Measurements from ENCODE around the gene BICC1.

Gene BICC1

DNA sequence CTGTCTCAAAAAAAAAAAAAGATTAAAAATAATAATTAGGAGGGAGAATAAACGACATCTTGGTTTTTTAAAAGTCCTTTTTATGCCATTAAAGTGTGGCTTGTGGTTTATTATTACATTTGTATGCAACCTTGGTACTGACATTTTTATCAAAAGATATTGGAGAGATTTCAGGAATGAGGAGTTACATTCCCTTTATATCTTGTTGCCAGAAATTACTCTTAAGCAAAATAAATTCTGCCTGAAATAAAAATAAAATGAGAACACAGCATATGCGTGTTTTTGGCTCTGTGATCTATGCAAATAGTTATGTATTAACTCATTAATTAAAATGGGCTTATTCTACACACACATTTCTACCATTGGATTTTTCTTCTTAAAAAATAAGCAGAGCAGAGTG is 202.4 kb downstream of the BICC1 start:
- no peak for DNase-seq

DNA sequence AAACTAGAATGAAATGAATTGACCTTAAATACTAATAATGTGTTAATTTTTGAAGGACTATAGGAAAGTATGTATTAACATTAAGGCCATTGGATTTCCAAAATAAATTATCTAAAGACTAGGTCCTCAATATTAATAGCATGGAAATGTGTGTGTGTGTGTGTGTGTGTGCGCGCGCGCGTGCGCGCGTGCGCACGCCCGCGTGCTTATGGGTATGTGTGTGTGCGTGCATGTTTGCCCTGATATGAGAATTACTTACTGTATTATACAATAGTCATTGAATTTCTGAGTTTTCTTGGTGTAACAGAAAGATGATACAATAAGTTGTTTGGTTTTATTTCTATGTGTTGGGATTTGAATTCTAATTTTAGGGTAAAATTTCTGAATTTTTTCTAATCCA is 205.9 kb downstream of the BICC1 start:
- DNase-seq: no peak

DNA sequence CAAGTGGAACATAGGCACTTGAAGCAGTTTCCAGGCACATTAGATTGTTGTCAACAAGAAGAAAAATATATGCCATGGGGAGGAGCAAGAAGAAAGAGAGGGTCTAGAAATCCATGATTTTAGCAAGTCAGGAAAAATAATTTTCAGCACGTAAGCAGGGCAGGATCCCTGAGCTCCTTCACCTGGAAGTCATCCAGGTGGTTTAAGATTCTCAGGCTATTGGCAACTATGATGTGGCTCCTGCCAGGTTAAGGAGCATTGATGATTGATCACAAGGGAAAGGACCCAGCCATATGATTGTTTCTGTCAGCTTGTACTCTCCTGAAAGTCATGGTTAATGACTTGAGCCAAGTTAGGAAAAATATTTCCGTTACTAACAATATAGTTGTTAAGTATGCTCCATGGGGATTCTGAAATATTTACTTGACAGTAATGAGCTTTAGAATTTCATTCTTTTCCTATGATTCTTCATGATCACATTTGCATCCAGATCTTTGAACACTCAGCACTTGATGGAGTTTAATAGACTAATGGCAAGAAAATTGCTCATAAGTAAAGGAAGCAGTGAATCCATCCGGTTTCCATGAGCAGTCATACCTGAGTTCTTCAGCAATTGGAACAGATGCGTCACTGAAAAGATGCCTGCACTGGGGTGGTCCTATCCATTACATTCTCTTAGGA is 209.1 kb downstream of the BICC1 start:
- DNase-seq: no peak

DNA sequence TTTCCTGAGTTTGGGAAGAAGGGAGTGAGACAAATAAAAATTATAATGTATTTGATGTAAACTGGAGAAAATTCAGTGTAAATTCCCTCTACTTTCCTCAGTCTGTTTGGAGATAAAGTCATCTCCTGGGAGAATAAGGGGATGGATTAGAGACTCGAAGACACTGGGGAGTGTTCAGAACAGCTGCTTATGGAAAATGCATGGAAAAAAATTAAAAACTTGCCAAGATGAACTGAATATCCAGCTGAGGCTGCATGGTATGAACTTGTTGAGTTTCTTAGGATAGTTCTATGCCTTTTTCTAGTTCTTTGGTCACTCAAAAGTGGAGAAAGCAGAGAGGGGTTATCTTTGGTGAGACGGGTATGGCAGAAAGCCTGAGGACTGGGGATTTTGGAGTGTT is 210.5 kb downstream of the BICC1 start:
- DNase-seq: no peak

DNA sequence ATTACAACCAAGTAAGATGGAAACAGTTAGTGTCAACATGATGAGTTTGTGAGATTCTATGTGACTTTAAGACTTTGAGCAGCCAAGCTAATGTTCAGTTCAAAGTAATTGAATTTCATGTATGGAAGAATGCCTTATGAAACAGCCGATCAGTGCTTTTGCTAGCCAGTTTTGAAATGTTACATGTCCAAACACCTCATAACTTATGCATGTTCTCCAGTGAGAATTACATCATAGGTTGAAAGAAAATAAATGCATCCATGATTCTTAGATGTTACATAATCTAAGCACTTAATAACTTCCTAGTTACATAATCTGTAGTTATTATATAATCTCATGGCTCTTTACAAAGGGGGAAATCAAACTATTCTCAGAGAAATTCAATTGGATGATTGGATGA is 211.3 kb downstream of the BICC1 start:
- no peak for DNase-seq

DNA sequence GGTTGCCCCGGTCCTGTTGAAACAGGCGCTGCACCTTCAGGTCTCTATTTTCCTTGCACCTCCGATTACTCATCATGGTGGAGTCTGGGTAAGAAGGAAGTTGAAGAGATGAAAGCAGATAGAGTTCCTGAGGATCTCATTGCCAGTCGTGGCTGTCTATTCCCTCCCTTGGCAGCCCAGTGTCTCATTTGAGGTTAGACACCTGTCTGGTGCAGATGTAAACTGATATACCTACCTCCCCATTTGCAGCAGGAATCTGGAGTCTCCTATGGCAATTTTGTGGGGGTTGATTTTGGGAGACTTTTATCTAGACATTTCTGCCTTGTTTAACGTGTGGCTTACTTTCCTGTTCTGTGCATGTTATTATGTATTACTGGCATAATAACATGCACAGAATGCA is 212.1 kb downstream of the BICC1 start:
- DNase-seq: no peak

DNA sequence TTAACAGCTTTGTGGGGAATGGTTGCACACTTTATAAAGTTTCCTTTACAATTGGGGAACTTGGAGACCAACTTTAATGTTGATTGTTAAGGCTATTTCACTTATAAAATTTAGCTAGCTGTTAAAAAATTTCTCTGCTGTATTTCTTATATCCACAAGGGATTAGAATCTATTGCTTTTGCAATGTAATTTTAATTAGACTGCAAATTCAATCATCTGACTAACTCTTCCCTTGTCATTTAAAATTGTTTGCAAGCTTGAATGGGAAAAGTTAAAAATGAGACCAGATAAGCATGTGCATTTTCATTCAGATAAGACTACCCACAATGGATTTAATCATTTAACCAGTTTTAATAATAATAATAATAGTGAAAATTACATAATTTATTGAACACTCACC is 213.2 kb downstream of the BICC1 start:
- DNase-seq: no peak

DNA sequence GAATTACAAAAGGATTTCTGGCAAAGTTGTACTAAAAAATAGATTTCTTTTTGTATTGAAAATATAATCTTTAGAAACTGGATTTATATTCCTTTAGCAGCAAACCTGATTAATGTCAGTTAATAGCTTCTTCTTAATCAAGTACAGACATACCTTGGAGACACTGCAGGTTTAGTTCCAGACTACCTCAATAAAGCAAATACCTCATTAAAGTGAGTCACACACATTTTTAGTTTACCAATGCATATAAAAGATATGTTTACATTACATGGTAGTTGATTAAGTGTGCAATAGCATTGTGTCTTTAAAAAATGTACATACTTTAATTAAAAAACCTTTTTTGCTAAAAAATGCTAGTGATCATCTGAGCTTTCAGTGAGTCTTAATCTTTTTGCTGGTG is 215.0 kb downstream of the BICC1 start:
- DNase-seq: no peak

DNA sequence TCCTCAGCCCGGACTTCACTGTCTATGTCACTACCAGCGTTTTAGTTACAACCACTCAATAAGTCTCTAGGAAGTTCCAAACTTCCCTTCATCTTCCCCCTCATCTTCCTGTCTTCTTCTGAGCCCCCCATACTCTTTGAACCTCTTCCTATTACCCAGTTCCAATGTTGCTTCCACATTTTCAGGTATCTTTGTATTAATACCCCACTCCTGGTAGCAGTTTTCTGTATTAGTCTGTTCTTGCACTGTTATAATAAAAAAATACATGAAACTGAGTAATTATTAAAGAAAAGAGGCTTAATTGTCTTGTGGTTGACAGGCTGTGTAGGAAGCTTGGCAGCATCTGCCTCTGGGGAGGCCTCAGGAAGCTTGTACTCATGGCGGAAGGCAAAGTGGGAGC is 218.6 kb downstream of the BICC1 start:
- no peak for DNase-seq

DNA sequence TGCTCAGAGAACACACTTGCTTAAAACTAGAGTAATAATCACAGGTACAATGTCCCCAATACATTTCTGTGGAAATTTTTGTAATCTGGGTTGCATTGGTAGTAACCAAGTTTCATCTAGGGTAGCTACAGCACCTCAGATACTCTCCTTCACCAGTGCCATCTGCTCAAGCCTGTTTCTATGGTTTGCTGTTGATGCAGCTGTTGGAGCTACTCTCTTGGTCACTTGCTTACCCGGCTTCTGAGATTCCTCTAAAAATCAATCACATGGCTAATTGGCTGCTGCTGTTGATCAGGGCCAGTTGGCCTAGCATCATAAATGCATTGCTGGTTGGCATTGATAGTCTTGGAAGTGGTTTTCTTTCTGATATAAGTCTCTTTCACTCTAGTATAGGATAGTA is 220.8 kb downstream of the BICC1 start:
- DNase-seq: no peak

DNA sequence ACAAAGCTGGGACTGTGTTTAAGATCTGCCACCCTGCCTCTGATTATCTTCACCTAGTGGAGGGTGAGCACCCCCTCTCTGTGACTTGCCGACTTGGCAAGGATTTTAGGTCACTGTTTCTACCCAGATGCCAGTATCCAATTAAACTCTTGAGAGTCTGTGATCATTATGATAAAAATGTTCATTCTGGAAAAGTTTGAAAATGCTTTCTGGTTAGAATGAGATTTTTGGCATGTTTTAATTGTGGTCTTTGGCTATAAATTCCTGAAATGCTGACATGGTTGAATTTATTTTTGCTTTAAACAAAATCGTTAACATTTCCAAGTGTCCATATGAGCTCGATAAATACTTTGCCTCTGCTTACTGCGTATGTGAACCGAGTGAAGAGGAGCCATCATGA is 221.4 kb downstream of the BICC1 start:
- no peak for DNase-seq

DNA sequence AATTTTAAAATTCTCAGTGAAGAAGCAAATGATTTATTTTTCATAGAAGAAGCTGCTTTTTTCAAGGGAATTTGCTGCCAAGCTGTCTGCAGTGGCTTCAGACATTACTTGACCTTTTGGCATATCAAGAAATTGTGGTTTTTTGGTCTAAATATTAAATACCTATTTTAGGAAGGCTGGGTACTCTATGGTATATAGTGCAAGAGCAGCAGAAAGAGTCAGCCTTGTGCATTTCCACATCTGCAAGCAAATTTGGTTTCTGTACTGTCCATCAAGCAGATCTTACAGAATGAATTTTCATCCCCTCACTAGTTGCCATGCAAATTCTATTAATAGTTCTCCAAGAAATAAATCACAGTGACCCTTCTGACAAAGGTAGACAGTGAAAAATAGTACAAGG is 222.0 kb downstream of the BICC1 start:
- DNase-seq: no peak

DNA sequence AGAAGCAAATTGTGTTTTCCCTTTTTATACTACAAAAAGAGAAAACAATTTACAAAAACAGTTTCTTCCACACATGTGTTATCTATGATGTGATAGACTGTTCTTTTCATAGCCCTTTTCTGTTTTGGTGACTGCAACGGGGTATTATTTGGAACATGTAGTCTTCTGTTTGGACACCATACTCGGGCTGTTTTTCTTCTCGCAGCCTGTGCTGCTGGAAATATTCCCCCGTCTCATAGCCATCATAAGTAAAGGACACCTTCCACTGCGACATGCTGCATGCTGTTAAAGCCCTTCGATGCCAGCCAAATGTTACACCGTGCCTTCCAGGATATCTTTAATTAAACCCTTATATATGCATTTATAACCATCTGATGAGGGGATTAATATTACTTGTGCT is 222.4 kb downstream of the BICC1 start:
- DNase-seq: no peak

DNA sequence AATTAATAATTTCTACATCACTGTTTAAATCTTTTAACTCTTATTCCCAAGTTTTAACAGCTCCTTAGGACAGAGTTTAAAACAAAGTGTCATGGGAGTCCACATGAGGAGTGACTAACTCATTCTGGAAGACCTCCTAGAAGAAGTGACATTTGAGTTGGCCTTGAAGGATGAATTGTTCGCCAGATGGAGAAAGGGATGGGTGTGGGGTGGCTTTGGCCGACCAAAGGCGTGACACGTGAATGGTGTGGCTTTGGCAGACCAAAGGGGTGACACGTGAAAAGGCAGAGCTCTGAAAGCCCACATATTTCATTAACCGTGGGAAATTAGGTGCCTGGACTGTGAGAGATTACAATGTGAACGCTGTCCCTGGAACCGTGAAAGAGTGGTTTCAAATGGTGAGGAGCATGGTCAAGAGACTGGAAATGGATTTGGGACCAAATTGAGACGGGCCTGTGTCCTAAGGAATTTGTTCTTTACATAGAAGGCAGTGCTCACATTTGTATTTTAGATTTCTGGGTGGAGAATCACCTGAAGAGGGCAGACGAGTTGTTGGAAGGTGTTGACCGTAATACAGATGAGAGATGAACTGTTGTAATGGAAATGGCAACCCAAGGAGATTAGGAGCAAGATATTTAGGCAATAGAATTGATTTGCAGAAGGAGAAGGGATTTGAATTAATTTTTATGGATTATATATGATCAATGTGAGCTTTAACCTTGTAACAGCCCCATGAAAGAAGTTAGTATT is 228.1 kb downstream of the BICC1 start:
- no peak for DNase-seq

DNA sequence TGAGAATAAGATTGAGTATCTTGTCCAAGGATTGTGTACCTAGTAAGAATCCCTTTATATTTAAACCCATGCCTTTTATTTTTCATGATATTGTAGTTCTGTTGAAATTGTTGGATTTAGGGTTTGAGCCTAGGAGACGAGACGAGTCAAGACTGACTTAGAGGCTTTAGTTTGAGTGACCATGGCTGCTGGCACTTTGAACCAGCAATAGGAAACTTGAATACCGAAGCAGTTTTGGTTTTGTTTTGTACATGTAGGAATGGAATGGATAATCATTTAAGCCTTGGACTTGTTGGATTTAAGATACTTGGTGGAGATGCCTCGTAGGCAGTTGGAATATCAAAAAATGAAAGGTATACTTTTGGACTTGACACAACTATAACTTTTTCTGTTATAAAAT is 229.0 kb downstream of the BICC1 start:
- DNase-seq: no peak

DNA sequence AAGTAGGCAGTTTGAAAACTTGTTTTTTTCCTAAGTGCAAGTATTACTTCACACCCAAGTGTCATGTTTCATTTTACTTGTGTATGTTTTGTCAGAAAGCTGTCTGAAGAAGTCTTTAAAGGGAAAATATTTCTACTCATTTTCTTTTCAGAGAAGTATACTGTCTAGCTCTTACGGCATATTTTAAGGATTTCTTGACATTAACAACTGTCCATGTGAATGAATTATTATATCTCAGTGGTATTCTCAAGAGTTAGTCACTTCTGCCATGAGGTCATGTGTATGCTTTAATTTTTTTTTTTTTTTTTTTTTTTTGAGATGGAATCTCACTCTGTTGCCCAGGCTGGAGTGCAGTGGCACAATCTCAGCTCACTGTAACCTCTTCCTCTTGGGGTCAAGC is 229.5 kb downstream of the BICC1 start:
- DNase-seq: no peak

DNA sequence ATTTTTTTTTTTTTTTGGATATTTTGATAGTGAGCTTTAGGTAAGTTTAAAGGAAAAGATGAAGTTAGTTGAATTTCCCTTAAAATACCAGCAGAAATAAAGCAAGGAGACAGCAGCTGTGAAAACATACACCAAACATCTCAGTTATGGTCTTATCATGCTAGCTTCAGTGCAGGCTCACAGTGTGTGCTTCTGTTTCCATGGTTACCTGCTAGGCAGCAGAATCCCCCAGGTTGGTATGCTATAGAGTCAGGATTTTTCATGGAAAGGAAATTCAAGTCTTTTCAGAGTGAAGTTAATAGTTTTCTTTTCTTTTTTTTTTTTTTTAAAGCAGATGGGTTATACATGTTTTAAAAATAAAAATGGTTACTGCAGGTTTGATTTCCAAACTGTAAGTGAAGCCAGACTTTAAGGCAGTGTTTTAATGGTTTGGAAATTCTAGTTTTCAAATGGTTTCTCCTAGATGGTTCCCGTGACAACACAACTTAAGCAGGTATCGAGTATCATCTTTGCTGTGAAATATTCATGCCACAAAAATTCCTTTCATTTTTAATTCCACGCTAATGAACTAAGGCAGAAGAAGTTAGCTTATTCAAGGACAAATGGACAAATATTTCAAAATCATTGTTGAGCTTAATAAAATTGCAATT is 230.9 kb downstream of the BICC1 start:
- no peak for DNase-seq

DNA sequence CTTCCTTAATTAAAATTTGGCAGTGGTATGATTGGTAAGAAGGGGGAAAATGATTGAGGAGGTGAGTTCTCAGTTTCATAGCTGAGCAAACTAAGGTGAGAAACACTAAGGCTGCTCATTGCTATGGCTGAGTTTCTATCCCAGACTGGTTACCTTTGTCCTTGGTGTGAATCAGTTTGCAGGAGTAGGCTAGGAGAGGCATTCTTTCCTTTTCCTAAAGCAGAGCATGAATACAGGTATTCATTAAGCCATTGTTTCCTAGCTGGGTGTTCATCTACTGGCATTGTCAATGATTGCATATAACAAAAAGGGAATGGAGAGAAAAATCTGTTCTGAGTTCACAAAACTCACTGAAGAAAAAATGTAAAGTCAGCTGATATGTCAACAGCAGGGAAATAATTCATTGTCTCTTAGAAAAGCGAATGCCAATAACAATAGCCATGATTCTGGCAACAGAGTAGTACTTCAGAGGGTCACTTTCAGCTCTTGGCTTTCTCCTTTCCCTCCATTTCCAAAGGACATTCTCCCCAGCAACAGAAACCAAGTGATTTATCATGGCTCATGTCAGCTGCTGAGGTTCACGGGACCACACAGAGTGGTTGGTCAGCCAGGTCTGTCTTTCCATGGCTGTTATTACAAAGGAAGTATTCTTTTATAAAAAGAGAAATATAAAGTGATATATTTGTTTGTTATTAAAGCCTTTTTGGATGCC is 234.0 kb downstream of the BICC1 start:
- no peak for DNase-seq

DNA sequence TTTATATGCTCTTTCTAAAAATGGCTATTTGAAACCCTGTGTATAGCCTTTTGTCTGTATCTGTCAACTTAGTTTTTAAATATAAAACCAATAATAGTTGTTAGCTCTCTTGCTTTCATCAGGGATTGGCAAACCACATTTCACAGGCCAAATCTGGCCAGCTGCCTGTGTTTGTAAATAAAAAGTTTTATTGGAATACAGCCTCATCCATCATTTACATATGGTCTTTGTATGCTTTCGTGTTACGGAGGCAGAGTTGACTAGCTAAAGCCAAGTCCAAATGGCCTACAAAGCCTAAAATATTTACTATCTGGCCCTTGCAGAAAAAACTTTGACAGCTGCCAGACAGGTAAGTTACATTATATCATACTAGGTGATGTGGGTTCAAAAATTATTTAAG is 235.0 kb downstream of the BICC1 start:
- no peak for DNase-seq

DNA sequence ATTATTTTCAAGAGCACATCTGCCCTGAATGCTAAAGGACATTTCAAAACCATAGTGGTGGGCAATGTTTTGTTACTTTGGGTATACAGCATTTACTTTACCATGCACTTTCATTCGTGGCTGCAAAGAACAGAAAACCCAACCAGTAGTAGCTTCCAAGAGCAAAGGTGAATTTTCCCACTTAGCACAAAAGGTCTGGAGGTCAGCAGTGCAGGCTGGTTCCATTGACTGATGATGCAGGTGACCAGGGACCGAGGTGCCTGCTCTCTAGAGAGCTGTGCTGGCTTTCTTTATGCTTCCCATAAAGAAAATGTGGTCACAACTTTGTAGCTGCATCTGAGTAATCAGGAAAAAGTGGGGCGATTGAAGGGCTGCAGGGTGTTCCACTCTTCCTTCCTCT is 240.0 kb downstream of the BICC1 start:
- DNase-seq: no peak

DNA sequence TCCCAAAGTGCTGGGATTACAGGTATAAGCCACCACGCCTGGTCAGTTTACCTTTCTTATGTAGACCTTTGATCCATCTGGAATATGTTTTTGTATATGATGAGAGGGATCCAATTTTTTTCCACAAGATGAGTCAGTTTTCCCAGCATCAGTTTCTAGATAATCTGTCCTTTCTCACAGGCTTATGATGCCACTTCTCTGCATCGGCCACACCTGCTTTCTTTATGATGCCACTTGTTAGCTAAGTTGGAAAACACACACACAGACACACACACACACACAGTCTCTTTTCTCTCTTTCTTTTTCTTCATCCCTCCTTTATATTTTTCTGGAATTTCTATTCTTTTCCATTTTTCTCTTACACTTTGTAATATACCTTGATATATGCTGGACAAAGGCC is 240.8 kb downstream of the BICC1 start:
- no peak for DNase-seq

DNA sequence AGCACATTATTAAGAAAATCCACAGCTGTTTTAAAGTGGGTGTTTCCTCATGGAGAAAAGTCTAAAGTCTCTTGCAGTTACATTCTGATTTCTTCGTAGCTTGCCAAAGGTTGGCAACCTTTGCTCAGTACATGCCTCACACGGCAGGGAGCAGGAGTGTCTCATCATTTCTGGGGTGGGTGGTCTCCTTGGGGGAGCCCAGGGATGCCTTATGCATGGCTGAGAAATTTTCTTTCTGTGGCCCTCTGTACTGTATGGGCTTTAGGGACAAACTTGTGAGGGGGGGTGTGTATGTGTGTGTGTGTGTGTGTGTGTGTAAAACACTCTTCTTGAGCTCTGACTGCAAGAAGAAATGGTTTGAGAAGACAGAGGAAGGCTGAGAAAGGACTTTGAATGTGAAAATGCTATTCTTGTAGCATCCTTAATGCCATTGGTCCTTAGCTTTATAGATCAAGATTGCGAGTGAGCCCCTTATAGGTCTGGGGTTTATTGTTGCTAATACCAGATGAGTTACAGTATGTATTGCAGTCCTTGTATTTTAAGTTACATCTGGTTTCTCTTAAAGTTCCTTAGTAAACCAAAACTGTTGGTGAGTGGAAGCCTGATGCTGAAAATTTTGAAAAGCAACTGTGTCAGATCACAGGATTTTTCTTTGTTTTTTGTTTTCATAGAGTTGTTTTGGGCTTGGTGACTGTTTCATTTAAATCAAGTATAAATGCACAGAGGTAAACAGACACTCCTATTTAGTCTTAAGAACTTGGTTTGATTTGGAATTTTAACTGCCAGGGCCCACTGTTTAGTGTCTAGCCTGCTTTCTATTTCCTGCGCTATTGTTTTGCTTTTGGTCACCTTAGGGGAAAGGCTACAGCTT is 242.0 kb downstream of the BICC1 start:
- no peak for DNase-seq

DNA sequence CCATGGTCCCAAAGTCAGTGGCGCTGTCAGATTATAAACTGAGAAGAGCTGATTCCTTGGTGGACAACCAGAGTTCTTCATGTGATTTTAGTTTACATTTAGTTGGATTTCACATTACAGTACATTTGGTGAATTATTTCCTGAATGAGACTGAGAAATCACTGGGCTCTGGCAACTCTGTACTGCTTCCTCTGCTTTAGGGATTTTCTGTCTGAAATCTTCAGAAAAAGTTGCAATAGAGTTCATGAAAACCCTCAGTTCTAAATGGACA is 242.6 kb downstream of the BICC1 start:
- DNase-seq: no peak

All from NK-92 treated with Interleukin-12 subunit alpha and Interleukin-12 subunit beta, amount 100 ng/mL, for 24 hours (cell line).